H54 (cell line): ENCODE data around the gene NAA60.
"Not testable (repeated sequence)": the region's sequence is repeated elsewhere in the genome, so short reads cannot be mapped to it uniquely, and the experiment has no call there.

Source experiments
- DNase-seq: peaks from one replicate; pipeline ENCODE4 v3.0.0; 2011; ENCODE audit warnings: low spot score, mixed read lengths; ENCODE audit not compliant: insufficient read length
- FAIRE-seq: peaks from 3 replicates; lab custom pipeline; 2011; peaks lifted over from hg19 to GRCh38; lab: Jason Lieb, UNC
- POLR2A ChIP-seq: IDR thresholded peaks from 2 replicates; pipeline ENCODE4 v1.6.1; 2011; ENCODE audit warnings: low read depth, mild to moderate bottlenecking, low read length

Gene NAA60

DNA sequence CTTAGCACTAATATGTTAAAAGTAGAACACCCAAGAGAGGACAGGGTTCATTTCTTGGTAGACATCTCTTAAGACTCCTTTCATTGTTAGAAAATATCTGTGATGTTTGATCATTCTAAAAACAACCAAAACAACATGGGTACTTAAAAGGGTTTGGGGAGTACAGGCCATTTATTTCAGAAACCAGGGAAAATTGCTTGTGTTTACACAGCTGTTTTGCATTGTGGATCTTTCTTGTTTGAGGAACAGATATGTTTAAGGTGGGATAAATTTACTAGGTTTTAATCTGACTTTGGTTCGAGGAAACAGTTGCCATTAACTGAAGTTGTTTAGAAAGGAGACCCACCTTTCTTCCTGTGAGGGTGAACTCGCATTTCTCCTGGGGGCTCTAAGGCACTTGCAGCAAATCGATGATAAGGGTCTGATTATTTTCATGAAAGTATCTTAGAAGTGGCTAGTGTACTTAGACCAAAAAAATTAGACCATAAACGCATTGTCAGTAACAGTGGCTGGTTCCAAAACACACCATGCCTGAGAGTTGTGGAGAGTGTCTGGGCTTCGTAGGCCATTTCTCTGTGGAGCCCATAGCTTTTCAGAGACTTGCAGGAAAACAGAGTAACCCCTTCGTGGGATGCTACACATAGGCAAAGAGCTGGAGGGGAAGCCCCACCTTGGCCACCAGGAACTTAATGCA, 75.0 kb downstream of the NAA60 start:
- DNase-seq (no peak), FAIRE-seq (no peak)
- TF ChIP-seq POLR2A: no peak

DNA sequence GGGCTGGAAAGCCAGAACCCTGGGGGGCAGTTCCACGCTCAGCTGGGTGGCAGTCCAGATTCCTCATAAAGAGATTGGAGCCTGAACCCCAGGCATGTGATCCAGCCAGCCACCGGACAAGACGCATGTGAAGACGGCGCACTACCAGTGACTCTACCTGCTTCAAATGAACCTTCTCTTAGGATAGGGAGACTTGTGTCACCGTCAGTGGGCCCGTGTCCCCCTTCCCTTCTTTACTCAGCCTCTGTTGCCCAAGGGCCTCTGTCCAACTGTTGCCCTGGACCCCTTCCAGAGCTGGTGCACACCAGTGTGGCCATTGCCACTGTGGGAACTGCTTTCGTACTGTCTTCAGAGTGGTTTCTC, 75.5 kb downstream of the NAA60 start:
- DNase-seq (no peak), FAIRE-seq (no peak)
- TF ChIP-seq POLR2A: no peak

DNA sequence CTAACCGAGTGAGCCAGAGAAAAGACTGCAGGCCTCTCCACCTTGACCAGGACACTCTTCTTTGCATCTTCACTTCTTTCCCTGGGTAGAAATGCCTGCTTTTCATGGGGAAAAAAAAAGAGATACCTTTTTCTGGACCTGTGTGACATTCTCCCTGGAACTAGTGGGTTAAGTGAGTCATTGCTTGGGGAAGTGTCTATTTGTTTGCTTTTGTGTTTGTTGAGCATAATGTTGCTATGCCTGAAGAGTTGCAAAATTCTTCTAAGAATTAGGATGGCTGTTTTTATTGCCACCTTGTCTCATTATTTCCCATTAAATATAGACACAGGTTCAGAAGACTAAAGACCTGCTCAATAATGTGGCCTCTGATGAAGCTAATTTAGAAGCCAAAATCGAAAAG, 76.1 kb downstream of the NAA60 start:
- DNase-seq (no peak), FAIRE-seq (no peak)
- TF ChIP-seq POLR2A: no peak

DNA sequence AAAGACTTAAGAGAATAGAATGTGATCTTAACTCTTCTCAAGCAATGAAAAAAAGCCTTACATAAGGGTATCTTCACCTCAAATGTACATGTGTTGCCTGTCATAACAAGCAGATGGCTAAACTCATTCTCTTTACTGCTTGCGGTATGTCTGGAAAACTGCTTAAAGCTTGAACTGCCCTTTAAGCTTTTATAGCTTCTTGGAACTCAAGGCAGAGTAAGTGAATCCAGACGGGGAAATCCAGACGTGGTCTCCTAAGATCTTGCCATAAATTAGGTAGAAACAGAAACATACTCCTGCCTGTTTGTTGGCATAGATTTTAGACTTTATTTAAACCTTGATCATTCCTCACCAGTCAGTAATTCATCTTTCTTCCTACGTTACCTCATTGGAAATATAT, 76.9 kb downstream of the NAA60 start:
- DNase-seq: no peak
- no peak for FAIRE-seq
- no peak for TF ChIP-seq POLR2A

DNA sequence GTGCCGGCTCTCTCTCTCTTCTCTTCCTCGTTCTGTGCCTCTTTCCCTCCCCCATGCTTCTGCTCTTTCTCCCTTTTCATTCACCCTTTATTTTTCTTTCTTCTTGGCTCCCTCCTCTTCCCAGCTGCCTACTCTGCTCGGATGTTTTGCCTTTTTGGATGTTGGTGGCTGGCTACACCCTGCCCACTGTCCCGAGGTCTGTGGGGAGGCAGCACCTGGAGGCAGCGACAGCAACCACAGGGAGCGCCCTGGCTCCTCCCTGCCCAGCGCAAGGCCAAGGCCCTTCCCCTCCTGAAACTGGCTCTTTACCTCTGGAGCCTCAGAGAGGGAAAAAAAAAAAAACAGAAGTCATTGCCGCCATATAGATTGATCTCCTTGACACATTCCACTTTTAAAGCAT, 77.4 kb downstream of the NAA60 start:
- TF ChIP-seq POLR2A: no peak
- DNase-seq: no peak
- FAIRE-seq: no peak

DNA sequence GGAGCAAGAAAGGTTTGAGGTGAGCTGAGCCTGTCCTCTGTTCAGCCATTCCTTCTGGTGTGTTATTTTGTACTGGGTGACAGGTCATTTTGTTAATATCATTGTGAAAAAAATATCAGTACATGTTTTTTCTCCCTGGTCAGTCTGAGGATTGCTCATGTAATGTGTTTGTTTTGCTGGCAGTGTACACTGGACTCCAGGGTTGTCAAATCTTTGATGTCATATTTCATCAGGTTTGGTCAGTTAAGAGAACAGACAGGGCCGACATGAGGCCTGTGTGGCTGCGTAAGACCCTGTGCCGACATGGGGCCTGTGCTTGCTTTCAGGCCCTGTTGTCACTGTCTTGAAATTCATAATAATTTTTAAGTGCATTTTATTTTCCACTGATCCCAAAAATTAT, 79.8 kb downstream of the NAA60 start:
- DNase-seq (no peak), FAIRE-seq (no peak)
- no peak for TF ChIP-seq POLR2A

DNA sequence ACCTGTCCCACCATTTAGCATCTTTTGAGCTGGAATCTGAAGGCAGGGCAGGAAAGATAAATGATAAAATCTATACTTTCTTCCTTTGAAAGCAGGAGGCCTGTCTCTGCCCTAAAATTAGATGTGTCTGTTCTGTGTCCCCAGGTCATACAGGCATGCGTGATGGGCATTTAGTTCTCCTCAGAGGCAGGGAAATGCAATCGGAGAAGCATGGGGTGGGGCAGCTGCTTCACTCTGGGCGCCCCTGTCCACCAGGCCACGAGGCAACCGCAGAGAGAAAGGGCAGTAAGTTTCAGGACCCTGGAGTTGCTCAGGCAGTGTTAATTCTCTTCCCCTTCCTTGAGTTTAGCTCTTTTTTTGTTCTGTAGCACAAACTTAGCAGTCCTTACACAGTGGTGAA, 82.5 kb downstream of the NAA60 start:
- FAIRE-seq (no peak), DNase-seq (no peak)
- TF ChIP-seq POLR2A: no peak

DNA sequence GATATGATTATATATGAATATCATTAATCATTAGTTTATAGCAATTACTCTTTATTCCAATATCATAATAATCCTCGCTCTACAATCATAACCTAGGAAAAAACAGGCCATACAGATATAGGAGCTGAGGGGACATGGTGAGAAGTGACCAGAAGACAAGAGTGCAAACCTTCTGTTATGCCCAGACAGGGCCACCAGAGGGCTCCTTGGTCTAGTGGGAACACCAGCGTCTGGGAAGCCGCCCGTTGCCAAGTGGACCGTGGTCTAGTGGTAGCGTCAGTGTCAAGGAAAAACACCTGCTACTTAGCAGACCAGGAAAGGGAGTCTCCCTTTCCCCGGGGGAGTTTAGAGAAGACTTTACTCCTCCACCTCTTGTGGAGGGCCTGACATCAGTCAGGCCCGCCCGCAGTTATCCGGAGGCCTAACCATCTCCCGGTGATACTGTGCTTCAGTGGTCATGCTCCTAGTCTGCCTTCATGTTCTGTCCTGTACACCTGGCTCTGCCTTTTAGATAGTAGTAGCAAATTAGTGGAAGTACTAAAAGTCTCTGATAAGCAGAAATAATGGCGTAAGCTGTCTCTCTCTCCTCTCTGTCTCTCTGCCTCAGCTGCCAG, 83.8 kb downstream of the NAA60 start:
- not testable (repeated sequence) for FAIRE-seq, DNase-seq

DNA sequence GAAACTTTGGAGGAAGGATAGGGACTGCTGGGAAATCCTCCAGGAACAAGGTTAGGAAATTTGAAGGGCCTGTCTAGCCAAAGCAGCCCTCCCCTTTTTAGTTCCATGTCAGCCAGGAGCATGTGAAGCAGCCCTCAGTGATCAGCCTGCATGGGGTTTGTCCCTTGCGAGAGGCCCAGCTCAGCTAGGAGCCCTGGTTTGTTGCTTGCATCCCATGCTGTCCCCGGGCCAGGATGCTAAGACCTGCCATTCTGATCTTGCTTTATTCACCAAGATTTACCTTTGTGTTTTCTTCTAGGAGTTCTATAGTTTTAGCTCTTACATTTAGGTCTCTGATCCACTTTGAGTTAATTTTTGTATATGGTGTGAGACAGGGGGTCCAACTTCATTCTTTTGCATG, 84.9 kb downstream of the NAA60 start:
- no peak for TF ChIP-seq POLR2A
- DNase-seq (no peak), FAIRE-seq (no peak)

DNA sequence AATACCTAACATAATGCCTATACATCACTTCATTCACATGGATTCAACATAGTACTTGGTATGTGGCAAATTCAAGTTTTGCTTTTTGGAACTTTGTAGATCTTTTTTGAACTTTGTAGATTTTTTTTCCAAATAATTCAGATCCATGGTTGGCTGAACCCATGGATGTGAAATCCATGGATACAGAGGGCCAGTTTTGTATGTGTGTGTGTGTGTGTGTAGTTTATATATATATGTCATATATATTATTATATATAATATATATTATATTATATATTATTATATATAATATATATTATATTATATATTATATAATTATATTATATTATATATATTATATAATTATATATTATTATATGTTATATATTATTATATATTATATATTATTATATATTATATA, 85.7 kb downstream of the NAA60 start:
- FAIRE-seq (no peak), DNase-seq (no peak)
- TF ChIP-seq POLR2A: no peak

DNA sequence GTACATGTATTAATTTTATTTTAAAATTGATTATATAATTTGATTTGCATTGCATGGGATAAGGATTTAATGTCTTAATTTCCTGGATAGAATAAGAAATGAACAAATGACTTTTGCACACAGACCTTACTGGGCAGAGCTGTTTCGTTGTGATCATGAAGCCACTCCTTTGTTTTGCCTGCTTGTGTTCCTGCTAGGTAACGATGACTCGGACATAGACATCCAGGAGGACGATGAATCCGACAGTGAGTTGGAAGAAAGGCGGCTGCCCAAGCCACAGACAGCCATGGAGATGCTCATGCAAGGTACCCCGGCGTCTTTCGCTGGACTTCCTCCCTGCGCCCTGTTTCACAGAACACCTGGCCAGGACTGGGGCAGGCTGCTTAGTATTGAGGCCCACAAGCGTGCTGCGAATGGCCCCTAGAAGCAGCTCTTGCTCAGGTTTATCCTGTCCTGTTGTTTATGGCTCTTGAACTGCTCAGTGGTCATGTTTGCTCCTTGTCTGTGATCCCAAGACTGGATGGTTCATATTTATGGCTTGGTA, 87.0 kb downstream of the NAA60 start:
- TF ChIP-seq POLR2A: no peak
- FAIRE-seq (no peak), DNase-seq (no peak)

DNA sequence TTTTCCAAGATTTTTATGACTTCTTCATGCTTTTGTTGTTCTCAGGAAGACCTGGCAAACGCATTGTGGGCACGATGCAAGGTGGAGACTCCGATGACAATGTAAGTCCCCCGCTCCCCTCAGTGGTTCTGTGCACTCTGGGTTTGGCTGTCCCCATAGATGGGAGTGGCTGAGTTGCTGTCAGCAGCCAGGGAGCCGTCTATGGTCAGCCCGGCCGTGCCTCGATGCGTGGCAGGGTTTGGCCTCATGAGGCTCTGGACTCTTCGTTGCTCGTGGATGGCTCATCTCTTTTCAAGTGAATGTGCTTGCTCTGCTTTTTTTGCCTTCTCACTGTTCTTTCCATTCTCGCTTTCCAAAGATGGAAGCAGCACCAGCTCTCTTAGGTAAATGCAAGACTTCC, 89.3 kb downstream of the NAA60 start:
- TF ChIP-seq POLR2A: no peak
- FAIRE-seq (no peak), DNase-seq (no peak)

DNA sequence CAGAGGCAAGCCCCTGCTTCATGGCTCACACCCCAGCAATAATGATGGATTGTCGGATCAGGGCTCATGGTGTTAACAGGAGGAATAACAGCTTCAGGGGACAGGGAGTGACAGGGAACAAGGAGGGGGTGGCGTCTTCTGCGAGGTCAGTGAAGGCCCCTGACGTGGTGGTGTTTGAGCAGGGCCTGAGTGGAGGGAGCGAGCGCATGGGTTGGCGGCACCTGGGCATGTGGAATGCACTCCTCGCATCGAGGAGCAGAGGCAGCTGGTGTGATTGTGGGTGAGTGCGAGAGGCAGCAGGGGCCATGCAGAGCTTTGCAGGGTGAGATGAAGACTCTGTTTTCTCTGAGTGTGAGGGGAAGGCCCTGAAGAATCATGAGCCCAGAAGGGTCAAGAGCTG, 90.6 kb downstream of the NAA60 start:
- no peak for DNase-seq
- TF ChIP-seq POLR2A: no peak
- FAIRE-seq: no peak

DNA sequence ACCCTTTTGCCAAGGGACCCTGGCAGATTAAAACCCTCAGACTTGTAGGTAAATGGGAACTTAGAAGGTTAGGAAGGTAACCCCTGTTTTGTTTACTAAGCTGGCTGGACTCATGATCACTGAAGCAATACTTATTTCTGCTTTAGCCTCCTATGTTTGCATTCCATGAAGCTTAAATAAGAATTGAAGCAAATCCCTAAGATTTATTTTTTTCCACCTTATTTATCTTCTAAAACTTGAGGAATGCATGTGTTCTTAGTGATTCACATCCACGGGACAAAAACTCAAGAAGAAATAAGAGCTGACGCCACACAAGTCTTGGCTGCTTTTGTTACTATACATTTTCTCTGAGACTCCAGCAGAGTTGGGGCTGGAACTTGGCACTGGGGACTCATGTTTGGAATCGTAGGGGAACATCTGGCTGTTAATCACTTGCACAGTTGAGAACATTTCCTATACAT, 92.8 kb downstream of the NAA60 start:
- TF ChIP-seq POLR2A: no peak
- FAIRE-seq (no peak), DNase-seq (no peak)
